Tibial nerve (tissue), 3 donors: Measurements from ENCODE around the gene PRRT4.

Experiments used
- CTCF ChIP-seq, 5 experiments: fragments of 200-600 bp in 3 of 5; fragments of 450-650 bp in 2 of 5; sonication (generic) in 3 of 5; IDR thresholded peaks; one replicate each; pipeline ENCODE4 v1.5.1; 2016 to 2019; ENCODE audit warnings: antibody characterized with exemption in 5 of 5, mild to moderate bottlenecking in 3 of 5, moderate library complexity in 2 of 5
- POLR2A ChIP-seq, 2 donors: fragments of 450-650 bp; IDR thresholded peaks; one replicate each; pipeline ENCODE4 v1.6.1; 2017; ENCODE audit warnings: antibody characterized with exemption in 2 of 2, mild to moderate bottlenecking in 2 of 2, moderate library complexity in 2 of 2

- TF ChIP-seq CTCF (IDR thresholded peaks at IDR 0.05) (no peak), POLR2A (IDR thresholded peaks at IDR 0.05) (no peak)
Observed at GRCh38 chr7:128373606-128374005, 12.1 kb upstream of the PRRT4 start.
